Lower leg skin (tissue), 3 donors: ENCODE results near the gene IL1B.

Experiments used
- POLR2A ChIP-seq, 2 donors: fragments of 450-650 bp; IDR thresholded peaks; one replicate each; pipeline ENCODE4 v1.6.1; 2016 to 2017; ENCODE audit warnings: antibody characterized with exemption in 2 of 2, mild to moderate bottlenecking in 1 of 2, moderate library complexity in 1 of 2
- TF ChIP-seq, protein P1 (sequence below), 3 donors: fragments of 450-650 bp; IDR thresholded peaks; one replicate each; pipeline ENCODE4 v1.5.1; 2016; ENCODE audit warnings: antibody characterized with exemption in 3 of 3, mild to moderate bottlenecking in 3 of 3, moderate library complexity in 2 of 3

DNA sequence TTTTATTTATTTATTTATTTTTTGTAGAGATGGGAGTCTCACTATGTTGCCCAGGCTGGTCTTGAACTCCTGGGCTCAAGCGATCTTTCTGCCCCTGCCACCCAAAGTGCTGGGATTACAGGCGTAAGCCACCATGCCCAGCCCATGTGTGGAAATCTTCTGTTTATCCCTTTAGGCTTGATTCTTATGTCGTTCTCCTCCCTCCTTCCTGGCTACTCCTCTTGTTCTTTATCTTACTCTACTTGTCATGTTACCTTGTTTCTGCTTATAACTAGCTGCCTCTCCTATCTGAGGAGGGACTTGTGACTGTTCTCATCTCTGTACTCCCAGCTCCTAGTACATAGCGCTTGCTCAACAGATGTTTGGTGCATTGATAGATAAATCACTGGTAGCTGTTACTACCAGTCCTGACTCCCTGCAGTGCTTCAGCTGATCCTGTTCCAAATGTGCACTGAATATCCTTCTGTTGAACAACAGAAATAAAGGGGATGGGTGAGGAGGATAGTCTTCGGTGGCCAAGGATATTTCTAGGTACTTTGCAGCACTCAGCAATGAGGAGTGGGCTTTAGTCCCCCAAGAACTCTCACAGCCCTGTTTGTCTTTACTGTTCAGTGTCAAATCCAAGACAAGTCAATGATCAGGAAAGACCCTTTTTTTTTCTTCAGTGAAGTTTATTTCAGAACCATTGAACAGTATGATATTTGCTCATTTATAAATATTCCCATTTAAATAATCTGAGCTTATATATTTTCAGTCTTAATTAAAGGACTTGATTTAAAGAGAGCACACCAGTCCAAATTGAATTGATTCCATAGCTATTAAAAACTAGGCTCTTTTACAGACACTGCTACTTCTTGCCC, 7.2 kb downstream of the IL1B start:
- TF ChIP-seq POLR2A (IDR thresholded peaks at IDR 0.05): no peak
- TF ChIP-seq, protein P1, sequence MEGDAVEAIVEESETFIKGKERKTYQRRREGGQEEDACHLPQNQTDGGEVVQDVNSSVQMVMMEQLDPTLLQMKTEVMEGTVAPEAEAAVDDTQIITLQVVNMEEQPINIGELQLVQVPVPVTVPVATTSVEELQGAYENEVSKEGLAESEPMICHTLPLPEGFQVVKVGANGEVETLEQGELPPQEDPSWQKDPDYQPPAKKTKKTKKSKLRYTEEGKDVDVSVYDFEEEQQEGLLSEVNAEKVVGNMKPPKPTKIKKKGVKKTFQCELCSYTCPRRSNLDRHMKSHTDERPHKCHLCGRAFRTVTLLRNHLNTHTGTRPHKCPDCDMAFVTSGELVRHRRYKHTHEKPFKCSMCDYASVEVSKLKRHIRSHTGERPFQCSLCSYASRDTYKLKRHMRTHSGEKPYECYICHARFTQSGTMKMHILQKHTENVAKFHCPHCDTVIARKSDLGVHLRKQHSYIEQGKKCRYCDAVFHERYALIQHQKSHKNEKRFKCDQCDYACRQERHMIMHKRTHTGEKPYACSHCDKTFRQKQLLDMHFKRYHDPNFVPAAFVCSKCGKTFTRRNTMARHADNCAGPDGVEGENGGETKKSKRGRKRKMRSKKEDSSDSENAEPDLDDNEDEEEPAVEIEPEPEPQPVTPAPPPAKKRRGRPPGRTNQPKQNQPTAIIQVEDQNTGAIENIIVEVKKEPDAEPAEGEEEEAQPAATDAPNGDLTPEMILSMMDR (IDR thresholded peaks at IDR 0.05): no peak
